HEK293 (cell line): ENCODE data around the gene FUBP3.

Experiments
- EGR2 ChIP-seq: fragments of 450-650 bp; formaldehyde crosslinking; IDR thresholded peaks from 2 replicates; pipeline ENCODE4 v1.5.1; 2016; ENCODE audit warnings: low read depth, missing biosample characterization, missing genetic modification characterization
- GLIS2 ChIP-seq: fragments of 450-650 bp; formaldehyde crosslinking; IDR thresholded peaks from 2 replicates; pipeline ENCODE4 v1.5.1; 2016; ENCODE audit warnings: missing biosample characterization, missing genetic modification characterization
- KLF1 ChIP-seq: fragments of 450-650 bp; formaldehyde crosslinking; IDR thresholded peaks from 2 replicates; pipeline ENCODE4 v1.5.1; 2016; ENCODE audit warnings: missing biosample characterization, missing genetic modification characterization
- KLF16 ChIP-seq: fragments of 450-650 bp; formaldehyde crosslinking; IDR thresholded peaks from 2 replicates; pipeline ENCODE4 v1.5.1; 2017; ENCODE audit warnings: missing biosample characterization, missing genetic modification characterization
- KLF8 ChIP-seq: fragments of 450-650 bp; formaldehyde crosslinking; IDR thresholded peaks from 2 replicates; pipeline ENCODE4 v1.5.1; 2016; ENCODE audit warnings: missing biosample characterization, missing genetic modification characterization
- PRDM1 ChIP-seq: fragments of 450-650 bp; formaldehyde crosslinking; IDR thresholded peaks from 2 replicates; pipeline ENCODE4; 2016; ENCODE audit warnings: missing biosample characterization, missing genetic modification characterization
- SP7 ChIP-seq: fragments of 450-650 bp; formaldehyde crosslinking; IDR thresholded peaks from 2 replicates; pipeline ENCODE4 v1.5.1; 2016; ENCODE audit warnings: missing biosample characterization, missing genetic modification characterization
- ZBTB48 ChIP-seq: fragments of 450-650 bp; formaldehyde crosslinking; IDR thresholded peaks from 2 replicates; pipeline ENCODE4 v1.5.1; 2016; ENCODE audit warnings: missing biosample characterization, missing genetic modification characterization
- ZFP41 ChIP-seq: fragments of 450-650 bp; formaldehyde crosslinking; IDR thresholded peaks from 2 replicates; pipeline ENCODE4 v1.5.1; 2016; ENCODE audit warnings: missing biosample characterization, missing genetic modification characterization, borderline replicate concordance
- ZNF10 ChIP-seq: fragments of 450-650 bp; formaldehyde crosslinking; IDR thresholded peaks from 2 replicates; pipeline ENCODE4 v1.5.1; 2017; ENCODE audit warnings: missing biosample characterization, missing genetic modification characterization
- ZNF138 ChIP-seq: fragments of 450-650 bp; formaldehyde crosslinking; IDR thresholded peaks from 2 replicates; pipeline ENCODE4 v1.5.1; 2016; ENCODE audit warnings: missing biosample characterization, missing genetic modification characterization, borderline replicate concordance
- ZNF146 ChIP-seq: fragments of 450-650 bp; formaldehyde crosslinking; IDR thresholded peaks from 2 replicates; pipeline ENCODE4 v1.5.1; 2016; ENCODE audit warnings: missing biosample characterization, missing genetic modification characterization
- ZNF223 ChIP-seq: fragments of 450-650 bp; formaldehyde crosslinking; IDR thresholded peaks from 2 replicates; pipeline ENCODE4 v1.5.1; 2016; ENCODE audit warnings: missing biosample characterization, missing genetic modification characterization
- ZNF341 ChIP-seq: fragments of 450-650 bp; formaldehyde crosslinking; IDR thresholded peaks from 2 replicates; pipeline ENCODE4; 2016; ENCODE audit warnings: low read depth, missing biosample characterization, missing genetic modification characterization
- ZNF629 ChIP-seq: fragments of 450-650 bp; formaldehyde crosslinking; IDR thresholded peaks from 2 replicates; pipeline ENCODE4 v1.5.1; 2017; ENCODE audit warnings: missing biosample characterization, missing genetic modification characterization
- ZNF76 ChIP-seq: fragments of 450-650 bp; formaldehyde crosslinking; IDR thresholded peaks from 2 replicates; pipeline ENCODE4; 2016; ENCODE audit warnings: low read depth, missing biosample characterization, missing genetic modification characterization, borderline replicate concordance
- ZNF768 ChIP-seq: fragments of 450-650 bp; formaldehyde crosslinking; IDR thresholded peaks from 2 replicates; pipeline ENCODE4 v1.5.1; 2018; ENCODE audit warnings: missing biosample characterization, mild to moderate bottlenecking, missing genetic modification characterization
- ZNF777 ChIP-seq: fragments of 450-650 bp; formaldehyde crosslinking; IDR thresholded peaks from 2 replicates; pipeline ENCODE4 v1.5.1; 2017; ENCODE audit warnings: missing biosample characterization, missing genetic modification characterization, borderline replicate concordance
- ZNF843 ChIP-seq: fragments of 450-650 bp; formaldehyde crosslinking; IDR thresholded peaks from 2 replicates; pipeline ENCODE4 v1.5.1; 2016; ENCODE audit warnings: missing biosample characterization, missing genetic modification characterization
- TF ChIP-seq, protein P1 (sequence below): fragments of 450-650 bp; formaldehyde crosslinking; IDR thresholded peaks from 2 replicates; pipeline ENCODE4 v1.5.1; 2016; ENCODE audit warnings: missing biosample characterization, missing genetic modification characterization
- TF ChIP-seq, protein P2 (sequence below): fragments of 450-650 bp; formaldehyde crosslinking; IDR thresholded peaks from 2 replicates; pipeline ENCODE4 v1.5.1; 2016; ENCODE audit warnings: missing biosample characterization, missing genetic modification characterization
- TF ChIP-seq, protein P3 (sequence below): fragments of 450-650 bp; formaldehyde crosslinking; IDR thresholded peaks from 2 replicates; pipeline ENCODE4 v1.5.1; 2017; ENCODE audit warnings: missing biosample characterization, missing genetic modification characterization
- TF ChIP-seq, protein P4 (sequence below): fragments of 450-650 bp; formaldehyde crosslinking; IDR thresholded peaks from 2 replicates; pipeline ENCODE4 v1.5.1; 2016; ENCODE audit warnings: missing biosample characterization, missing genetic modification characterization
- TF ChIP-seq, protein P5 (sequence below): fragments of 450-650 bp; formaldehyde crosslinking; IDR thresholded peaks from 2 replicates; pipeline ENCODE4 v1.5.1; 2016; ENCODE audit warnings: missing biosample characterization, missing genetic modification characterization
- TF ChIP-seq, protein P6 (sequence below): fragments of 450-650 bp; formaldehyde crosslinking; IDR thresholded peaks from 2 replicates; pipeline ENCODE4 v1.5.1; 2016; ENCODE audit warnings: missing biosample characterization, missing genetic modification characterization
- TF ChIP-seq, protein P7 (sequence below): fragments of 450-650 bp; formaldehyde crosslinking; IDR thresholded peaks from 2 replicates; pipeline ENCODE4 v1.5.1; 2017; ENCODE audit warnings: missing biosample characterization, missing genetic modification characterization

FUBP3 gene

DNA sequence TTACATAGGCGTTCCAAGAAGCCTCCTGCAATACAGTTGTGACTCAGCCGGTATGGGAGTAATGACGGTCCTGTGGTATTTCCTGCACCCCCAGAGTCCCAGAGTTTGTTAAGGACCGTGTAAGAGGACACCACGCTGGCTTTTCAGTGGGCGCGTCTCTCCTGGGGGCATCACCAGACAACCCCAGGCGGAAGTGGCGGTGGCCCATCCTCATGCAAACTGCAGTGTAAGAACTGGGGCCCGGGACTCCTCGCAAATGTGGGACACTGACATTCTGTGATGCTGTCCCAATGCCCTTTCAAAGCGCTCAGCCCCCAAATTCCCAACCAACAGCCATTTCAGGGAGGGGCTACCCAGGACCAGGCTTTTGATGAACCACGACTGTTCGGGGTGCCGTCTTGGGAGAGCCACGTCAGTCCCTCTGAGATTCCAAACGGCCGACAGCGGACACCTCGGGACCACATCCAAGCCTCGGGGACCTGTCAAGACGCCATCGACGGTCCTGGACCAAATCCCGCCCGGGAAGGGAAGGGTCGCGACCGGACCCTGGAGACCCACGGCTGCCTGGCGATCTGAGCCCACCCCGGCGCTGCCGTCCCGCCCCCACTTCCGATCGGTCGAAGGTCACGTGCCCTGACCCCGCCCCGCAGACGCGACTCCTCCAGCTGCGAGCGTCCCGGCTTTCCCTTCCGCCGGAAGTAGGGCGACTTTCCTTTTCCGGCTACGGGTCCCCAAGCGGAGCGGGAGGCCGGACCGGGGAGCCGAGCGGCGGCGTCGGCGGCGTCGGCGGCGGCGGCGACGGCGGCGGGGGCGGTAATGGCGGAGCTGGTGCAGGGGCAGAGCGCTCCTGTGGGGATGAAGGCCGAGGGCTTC is at the start of gene FUBP3 (continued):
- TF ChIP-seq, protein P1, sequence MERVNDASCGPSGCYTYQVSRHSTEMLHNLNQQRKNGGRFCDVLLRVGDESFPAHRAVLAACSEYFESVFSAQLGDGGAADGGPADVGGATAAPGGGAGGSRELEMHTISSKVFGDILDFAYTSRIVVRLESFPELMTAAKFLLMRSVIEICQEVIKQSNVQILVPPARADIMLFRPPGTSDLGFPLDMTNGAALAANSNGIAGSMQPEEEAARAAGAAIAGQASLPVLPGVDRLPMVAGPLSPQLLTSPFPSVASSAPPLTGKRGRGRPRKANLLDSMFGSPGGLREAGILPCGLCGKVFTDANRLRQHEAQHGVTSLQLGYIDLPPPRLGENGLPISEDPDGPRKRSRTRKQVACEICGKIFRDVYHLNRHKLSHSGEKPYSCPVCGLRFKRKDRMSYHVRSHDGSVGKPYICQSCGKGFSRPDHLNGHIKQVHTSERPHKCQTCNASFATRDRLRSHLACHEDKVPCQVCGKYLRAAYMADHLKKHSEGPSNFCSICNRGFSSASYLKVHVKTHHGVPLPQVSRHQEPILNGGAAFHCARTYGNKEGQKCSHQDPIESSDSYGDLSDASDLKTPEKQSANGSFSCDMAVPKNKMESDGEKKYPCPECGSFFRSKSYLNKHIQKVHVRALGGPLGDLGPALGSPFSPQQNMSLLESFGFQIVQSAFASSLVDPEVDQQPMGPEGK (tag by site-specific recombination) = peak; percentile 98
- TF ChIP-seq ZNF10 = no peak
- TF ChIP-seq, protein P2, sequence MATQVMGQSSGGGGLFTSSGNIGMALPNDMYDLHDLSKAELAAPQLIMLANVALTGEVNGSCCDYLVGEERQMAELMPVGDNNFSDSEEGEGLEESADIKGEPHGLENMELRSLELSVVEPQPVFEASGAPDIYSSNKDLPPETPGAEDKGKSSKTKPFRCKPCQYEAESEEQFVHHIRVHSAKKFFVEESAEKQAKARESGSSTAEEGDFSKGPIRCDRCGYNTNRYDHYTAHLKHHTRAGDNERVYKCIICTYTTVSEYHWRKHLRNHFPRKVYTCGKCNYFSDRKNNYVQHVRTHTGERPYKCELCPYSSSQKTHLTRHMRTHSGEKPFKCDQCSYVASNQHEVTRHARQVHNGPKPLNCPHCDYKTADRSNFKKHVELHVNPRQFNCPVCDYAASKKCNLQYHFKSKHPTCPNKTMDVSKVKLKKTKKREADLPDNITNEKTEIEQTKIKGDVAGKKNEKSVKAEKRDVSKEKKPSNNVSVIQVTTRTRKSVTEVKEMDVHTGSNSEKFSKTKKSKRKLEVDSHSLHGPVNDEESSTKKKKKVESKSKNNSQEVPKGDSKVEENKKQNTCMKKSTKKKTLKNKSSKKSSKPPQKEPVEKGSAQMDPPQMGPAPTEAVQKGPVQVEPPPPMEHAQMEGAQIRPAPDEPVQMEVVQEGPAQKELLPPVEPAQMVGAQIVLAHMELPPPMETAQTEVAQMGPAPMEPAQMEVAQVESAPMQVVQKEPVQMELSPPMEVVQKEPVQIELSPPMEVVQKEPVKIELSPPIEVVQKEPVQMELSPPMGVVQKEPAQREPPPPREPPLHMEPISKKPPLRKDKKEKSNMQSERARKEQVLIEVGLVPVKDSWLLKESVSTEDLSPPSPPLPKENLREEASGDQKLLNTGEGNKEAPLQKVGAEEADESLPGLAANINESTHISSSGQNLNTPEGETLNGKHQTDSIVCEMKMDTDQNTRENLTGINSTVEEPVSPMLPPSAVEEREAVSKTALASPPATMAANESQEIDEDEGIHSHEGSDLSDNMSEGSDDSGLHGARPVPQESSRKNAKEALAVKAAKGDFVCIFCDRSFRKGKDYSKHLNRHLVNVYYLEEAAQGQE = 0 out of 2 replicates have a peak, but pooled peaks have one; percentile 23
- TF ChIP-seq GLIS2 (tag by site-specific recombination) = peak; percentile 73
- TF ChIP-seq EGR2 = peak; percentile 29; the same call in 1 of the 2 replicates
- TF ChIP-seq ZFP41 (tag by site-specific recombination) = no peak
- TF ChIP-seq, protein P3, sequence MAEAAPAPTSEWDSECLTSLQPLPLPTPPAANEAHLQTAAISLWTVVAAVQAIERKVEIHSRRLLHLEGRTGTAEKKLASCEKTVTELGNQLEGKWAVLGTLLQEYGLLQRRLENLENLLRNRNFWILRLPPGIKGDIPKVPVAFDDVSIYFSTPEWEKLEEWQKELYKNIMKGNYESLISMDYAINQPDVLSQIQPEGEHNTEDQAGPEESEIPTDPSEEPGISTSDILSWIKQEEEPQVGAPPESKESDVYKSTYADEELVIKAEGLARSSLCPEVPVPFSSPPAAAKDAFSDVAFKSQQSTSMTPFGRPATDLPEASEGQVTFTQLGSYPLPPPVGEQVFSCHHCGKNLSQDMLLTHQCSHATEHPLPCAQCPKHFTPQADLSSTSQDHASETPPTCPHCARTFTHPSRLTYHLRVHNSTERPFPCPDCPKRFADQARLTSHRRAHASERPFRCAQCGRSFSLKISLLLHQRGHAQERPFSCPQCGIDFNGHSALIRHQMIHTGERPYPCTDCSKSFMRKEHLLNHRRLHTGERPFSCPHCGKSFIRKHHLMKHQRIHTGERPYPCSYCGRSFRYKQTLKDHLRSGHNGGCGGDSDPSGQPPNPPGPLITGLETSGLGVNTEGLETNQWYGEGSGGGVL (tag by site-specific recombination) = 0 out of 2 replicates have a peak, but pooled peaks have one; percentile 28
- peak; percentile 34; the same call in 1 of the 2 replicates for TF ChIP-seq ZNF76 (tag by site-specific recombination)
- peak; percentile 58 for TF ChIP-seq PRDM1
- peak; percentile 54 for TF ChIP-seq ZNF629 (tag by site-specific recombination)
- TF ChIP-seq KLF1 (tag by site-specific recombination) = peak; percentile 68
- TF ChIP-seq, protein P4, sequence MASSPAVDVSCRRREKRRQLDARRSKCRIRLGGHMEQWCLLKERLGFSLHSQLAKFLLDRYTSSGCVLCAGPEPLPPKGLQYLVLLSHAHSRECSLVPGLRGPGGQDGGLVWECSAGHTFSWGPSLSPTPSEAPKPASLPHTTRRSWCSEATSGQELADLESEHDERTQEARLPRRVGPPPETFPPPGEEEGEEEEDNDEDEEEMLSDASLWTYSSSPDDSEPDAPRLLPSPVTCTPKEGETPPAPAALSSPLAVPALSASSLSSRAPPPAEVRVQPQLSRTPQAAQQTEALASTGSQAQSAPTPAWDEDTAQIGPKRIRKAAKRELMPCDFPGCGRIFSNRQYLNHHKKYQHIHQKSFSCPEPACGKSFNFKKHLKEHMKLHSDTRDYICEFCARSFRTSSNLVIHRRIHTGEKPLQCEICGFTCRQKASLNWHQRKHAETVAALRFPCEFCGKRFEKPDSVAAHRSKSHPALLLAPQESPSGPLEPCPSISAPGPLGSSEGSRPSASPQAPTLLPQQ (tag by site-specific recombination) = peak; percentile 50
- peak; percentile 32 for TF ChIP-seq ZNF843 (tag by site-specific recombination)
- TF ChIP-seq ZNF768 = no peak
- TF ChIP-seq, protein P5, sequence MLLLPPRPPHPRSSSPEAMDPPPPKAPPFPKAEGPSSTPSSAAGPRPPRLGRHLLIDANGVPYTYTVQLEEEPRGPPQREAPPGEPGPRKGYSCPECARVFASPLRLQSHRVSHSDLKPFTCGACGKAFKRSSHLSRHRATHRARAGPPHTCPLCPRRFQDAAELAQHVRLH (tag by site-specific recombination) = peak; percentile 36; the same call in 1 of the 2 replicates
- no peak for TF ChIP-seq ZNF146 (tag by site-specific recombination)
- peak; percentile 40; the same call in 1 of the 2 replicates for TF ChIP-seq ZNF777 (tag by site-specific recombination)
- TF ChIP-seq ZNF341 (tag by site-specific recombination) = 0 out of 2 replicates have a peak, but pooled peaks have one; percentile 51
- TF ChIP-seq ZNF223 (tag by site-specific recombination) = peak; percentile 63; the same call in 1 of the 2 replicates
- TF ChIP-seq ZNF138 (tag by site-specific recombination) = no peak
- TF ChIP-seq, protein P6, sequence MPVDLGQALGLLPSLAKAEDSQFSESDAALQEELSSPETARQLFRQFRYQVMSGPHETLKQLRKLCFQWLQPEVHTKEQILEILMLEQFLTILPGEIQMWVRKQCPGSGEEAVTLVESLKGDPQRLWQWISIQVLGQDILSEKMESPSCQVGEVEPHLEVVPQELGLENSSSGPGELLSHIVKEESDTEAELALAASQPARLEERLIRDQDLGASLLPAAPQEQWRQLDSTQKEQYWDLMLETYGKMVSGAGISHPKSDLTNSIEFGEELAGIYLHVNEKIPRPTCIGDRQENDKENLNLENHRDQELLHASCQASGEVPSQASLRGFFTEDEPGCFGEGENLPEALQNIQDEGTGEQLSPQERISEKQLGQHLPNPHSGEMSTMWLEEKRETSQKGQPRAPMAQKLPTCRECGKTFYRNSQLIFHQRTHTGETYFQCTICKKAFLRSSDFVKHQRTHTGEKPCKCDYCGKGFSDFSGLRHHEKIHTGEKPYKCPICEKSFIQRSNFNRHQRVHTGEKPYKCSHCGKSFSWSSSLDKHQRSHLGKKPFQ = no peak
- TF ChIP-seq SP7 (tag by site-specific recombination) = peak; percentile 76; the same call in 1 of the 2 replicates
- peak; percentile 19; the same call in 1 of the 2 replicates for TF ChIP-seq ZBTB48
- TF ChIP-seq KLF16 = peak; percentile 73
- peak; percentile 75 for TF ChIP-seq KLF8 (tag by site-specific recombination)
- TF ChIP-seq, protein P7, sequence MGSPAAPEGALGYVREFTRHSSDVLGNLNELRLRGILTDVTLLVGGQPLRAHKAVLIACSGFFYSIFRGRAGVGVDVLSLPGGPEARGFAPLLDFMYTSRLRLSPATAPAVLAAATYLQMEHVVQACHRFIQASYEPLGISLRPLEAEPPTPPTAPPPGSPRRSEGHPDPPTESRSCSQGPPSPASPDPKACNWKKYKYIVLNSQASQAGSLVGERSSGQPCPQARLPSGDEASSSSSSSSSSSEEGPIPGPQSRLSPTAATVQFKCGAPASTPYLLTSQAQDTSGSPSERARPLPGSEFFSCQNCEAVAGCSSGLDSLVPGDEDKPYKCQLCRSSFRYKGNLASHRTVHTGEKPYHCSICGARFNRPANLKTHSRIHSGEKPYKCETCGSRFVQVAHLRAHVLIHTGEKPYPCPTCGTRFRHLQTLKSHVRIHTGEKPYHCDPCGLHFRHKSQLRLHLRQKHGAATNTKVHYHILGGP (tag by site-specific recombination) = no peak
